Lung (tissue), 12 donors: ENCODE results near the gene OR5AU1. TPM values are rescaled to one million over a fixed set of nuclear protein-coding genes. Genes with fewer than 3 reads are reported as not detected.
"Not testable (repeated sequence)": the region's sequence is repeated elsewhere in the genome, so short reads cannot be mapped to it uniquely, and the experiment has no call there.

Source experiments
- ATAC-seq: fragments of 200-7000 bp; cut with Tn5 transposase; one replicate; pipeline ENCODE4 v1.9.1; 2020; ENCODE audit warnings: moderate number of reproducible peaks; ENCODE audit not compliant: insufficient read depth, low FRiP score
- DNase-seq, 3 donors: peaks; one replicate each; pipeline ENCODE4 v3.0.0-alpha.2; 2013 to 2017
- H3K27ac ChIP-seq, 2 donors: one replicate each; pipeline ENCODE4 v1.5.1; 2013; ENCODE audit warnings: mild to moderate bottlenecking in 2 of 2, moderate library complexity in 2 of 2, control low read depth in 1 of 2, inconsistent platforms in 1 of 2, low read depth in 1 of 2, low read length in 1 of 2
- H3K27me3 ChIP-seq, 3 donors: one replicate each; pipeline ENCODE4 v1.5.1; 2013; ENCODE audit warnings: low read length in 2 of 3; ENCODE audit not compliant: control insufficient read depth in 3 of 3, insufficient read depth in 3 of 3
- H3K36me3 ChIP-seq, 4 donors: one replicate each; pipeline ENCODE4 v1.5.1; 2013; ENCODE audit warnings: low read length in 4 of 4, mild to moderate bottlenecking in 1 of 4, moderate library complexity in 1 of 4; ENCODE audit not compliant: control insufficient read depth in 4 of 4, insufficient read depth in 4 of 4
- H3K4me1 ChIP-seq, 5 donors: one replicate each; pipeline ENCODE4 v1.5.1; 2013; ENCODE audit warnings: low read length in 5 of 5, mild to moderate bottlenecking in 2 of 5, moderate library complexity in 1 of 5; ENCODE audit not compliant: control insufficient read depth in 5 of 5, insufficient read depth in 5 of 5
- H3K4me3 ChIP-seq: one replicate; pipeline ENCODE4 v1.5.1; 2013; ENCODE audit warnings: mild to moderate bottlenecking, control low read depth, moderate library complexity
- H3K9ac ChIP-seq, 2 donors: one replicate each; pipeline ENCODE4 v1.5.1; 2013; ENCODE audit warnings: low read length in 2 of 2, control low read depth in 1 of 2; ENCODE audit not compliant: insufficient read depth in 1 of 2
- H3K9me3 ChIP-seq, 4 donors: one replicate each; pipeline ENCODE4 v1.5.1; 2013; ENCODE audit warnings: low read length in 3 of 4, mild to moderate bottlenecking in 1 of 4, moderate library complexity in 1 of 4; ENCODE audit not compliant: control insufficient read depth in 4 of 4, insufficient read depth in 3 of 4
- WGBS, 2 donors: extraction: QIAGEN DNeasy Blood & Tissue Kit; methylation state at CpG; one replicate each; pipeline ENCODE4 v1.1.7; 2013; 5-methylcytosine and 5-hydroxymethylcytosine counted together
- polyA plus RNA-seq, 2 donors: library from polyadenylated mRNA; stranded (reverse); fragments of 200-250 nt; gene quantifications; one replicate each; pipeline ENCODE4 v1.2.1, GENCODE V29; 2013
- total RNA-seq, 2 donors: library from RNA; depleted of rRNA in 1 of 2; stranded (reverse); fragments of >200 nt in 1 of 2; gene quantifications; one replicate each; pipeline ENCODE4 v1.2.1, GENCODE V29; 2014 to 2021
- TF ChIP-seq, protein P1 (sequence below): IDR thresholded peaks from 2 replicates; pipeline ENCODE4 v1.5.1; 2012; ENCODE audit warnings: mild to moderate bottlenecking; ENCODE audit errors: control extremely low read depth, extremely low read depth
- donor health status: control.
- donor health status: control.
- donor health status: Bipolar disorder and iron deficiency.
- donor health status: healthy.
- donor health status: DM: yes; HTN: yes; CAD: no.

Gene OR5AU1
- total and polyA plus RNA-seq, 4 donors = not detected

DNA sequence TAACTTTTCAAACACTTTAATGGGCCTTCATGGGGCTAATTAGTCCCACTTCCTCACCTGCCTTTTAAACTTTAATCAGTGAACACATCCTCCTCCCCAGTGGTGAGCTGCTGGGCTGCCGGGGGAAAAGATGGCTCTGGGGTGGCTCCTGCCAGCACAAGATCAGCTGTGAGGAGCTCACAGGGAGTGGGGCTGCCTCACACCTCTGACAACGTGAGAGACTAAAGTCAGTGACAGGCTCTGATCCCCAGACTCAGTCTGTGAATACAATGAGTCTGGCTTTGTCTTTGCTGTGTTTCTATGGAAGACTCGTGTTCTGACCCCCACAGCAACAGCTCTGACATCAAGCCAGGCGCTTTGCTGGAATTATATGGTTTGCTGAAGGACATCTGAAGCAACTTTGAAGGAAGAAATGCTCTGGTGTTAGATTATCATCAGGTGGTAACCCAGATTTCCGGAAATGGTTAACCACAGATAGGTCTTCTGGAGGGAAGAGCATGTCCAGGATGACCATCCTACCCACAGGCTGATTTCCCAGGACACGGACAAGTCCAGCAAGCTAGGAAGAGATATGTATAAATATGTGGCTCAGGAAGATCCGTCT is 9.2 kb upstream of the OR5AU1 start:
- 59 to 66% methylated on average over 7 of the region's 7 CpGs for WGBS, 2 donors
- H3K27me3 ChIP-seq, H3K9me3 ChIP-seq, H3K4me3 ChIP-seq, H3K36me3 ChIP-seq, H3K27ac ChIP-seq, ATAC-seq, H3K9ac ChIP-seq: not testable (repeated sequence)
- H3K4me1 ChIP-seq = peaks cover 0 to 18% (median 0%) of the 10 kb centered on the region in 5 donors
- DNase-seq = peak in 2 of 3 donors; percentile 5 to 14

DNA sequence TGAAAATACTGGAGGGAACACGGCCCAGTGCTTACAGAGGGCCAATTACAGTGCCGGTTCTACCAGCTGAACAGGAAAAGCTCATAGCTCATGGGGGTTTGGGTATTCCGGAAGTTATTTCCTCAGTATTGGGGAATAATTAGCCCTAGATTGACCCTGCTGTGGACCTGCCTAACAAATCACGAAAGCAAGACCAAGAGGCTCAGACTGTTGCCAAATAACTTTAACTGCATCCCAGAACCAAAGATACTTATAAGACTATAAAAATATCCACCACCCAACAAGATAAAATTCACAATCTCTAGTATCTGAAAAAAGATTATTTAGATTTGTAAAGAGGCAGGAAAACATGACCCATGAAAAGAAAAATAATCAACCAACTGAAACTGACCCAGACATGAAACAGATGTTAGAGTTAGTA is 8.0 kb upstream of the OR5AU1 start:
- TF ChIP-seq, protein P1, sequence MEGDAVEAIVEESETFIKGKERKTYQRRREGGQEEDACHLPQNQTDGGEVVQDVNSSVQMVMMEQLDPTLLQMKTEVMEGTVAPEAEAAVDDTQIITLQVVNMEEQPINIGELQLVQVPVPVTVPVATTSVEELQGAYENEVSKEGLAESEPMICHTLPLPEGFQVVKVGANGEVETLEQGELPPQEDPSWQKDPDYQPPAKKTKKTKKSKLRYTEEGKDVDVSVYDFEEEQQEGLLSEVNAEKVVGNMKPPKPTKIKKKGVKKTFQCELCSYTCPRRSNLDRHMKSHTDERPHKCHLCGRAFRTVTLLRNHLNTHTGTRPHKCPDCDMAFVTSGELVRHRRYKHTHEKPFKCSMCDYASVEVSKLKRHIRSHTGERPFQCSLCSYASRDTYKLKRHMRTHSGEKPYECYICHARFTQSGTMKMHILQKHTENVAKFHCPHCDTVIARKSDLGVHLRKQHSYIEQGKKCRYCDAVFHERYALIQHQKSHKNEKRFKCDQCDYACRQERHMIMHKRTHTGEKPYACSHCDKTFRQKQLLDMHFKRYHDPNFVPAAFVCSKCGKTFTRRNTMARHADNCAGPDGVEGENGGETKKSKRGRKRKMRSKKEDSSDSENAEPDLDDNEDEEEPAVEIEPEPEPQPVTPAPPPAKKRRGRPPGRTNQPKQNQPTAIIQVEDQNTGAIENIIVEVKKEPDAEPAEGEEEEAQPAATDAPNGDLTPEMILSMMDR = no peak
- Histone ChIP-seq H3K27ac (no peak overlapping the region), H3K36me3 (no peaks in the 10 kb centered on the region), H3K9me3 (peaks cover 0 to 2% (median 0%) of the 10 kb centered on the region in 4 donors), H3K27me3 (no peaks in the 10 kb centered on the region), H3K4me3 (no peak overlapping the region), H3K9ac (no peak overlapping the region), H3K4me1 (peaks cover 0 to 18% (median 0%) of the 10 kb centered on the region in 5 donors)
- WGBS, 2 donors = 51 to 67% methylated on average over 4 of the region's 4 CpGs
- DNase-seq = peak; percentile 50 to 93 (median 81)
- ATAC-seq = no peak

DNA sequence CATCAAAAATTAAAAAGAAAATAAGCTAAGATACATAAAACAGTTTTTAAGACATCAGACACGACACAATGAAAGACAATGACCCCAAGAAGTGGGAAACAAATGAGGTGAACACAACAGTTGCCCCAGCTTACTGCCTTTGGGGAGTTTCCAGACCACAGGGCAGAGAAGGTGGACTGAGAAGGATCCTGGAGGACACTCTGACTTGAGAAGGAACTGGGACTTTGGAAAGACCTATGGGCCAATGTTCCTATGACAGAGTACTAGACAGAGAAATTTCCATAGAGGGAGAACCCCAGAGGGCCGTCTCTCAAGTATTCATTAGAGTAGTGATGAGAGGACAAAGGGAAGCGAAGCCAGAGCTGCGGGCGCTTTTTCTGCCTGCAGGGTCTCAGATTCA is 6.2 kb upstream of the OR5AU1 start:
- no peak overlapping the region for H3K27ac ChIP-seq
- no peak for ATAC-seq
- H3K9ac ChIP-seq = no peak overlapping the region
- H3K4me1 ChIP-seq = peaks cover 0 to 18% (median 0%) of the 10 kb centered on the region in 5 donors
- no peaks in the 10 kb centered on the region for H3K27me3 ChIP-seq
- no peaks in the 10 kb centered on the region for H3K36me3 ChIP-seq
- no peak overlapping the region for H3K4me3 ChIP-seq
- TF ChIP-seq, protein P1 = no peak
- peaks cover 0 to 2% (median 0%) of the 10 kb centered on the region in 4 donors for H3K9me3 ChIP-seq
- 72 to 82% methylated on average over 5 of the region's 5 CpGs for WGBS, 2 donors
- no peak for DNase-seq

DNA sequence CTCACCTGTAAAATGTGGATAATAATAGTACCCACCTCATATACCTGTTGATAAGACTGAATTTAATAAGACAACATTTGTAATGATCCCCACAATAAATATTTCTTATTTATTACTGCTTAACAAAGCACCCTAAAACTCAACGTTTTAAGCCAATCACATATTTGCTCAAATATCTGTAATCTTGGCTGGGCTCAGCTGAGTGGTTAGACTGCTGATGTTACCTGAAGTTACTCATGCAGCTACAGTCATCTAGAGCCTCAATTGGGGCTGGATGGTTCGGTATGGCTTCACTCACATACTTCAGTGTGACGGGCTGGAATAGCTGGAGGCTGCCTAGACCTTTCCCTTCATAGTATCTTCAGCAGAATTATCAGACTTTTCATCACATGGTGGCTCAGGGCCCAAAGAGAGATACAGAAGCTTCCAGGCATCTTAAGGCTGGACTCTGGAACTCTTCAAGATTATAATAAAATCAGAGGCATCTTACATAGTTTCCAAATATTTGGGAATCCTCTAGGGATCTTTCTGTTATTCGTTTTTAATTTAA is 4.3 kb upstream of the OR5AU1 start:
- TF ChIP-seq, protein P1 = no peak
- no peak overlapping the region for H3K4me3 ChIP-seq
- peaks cover 0 to 14% (median 0%) of the 10 kb centered on the region in 5 donors for H3K4me1 ChIP-seq
- DNase-seq (no peak), ATAC-seq (no peak)
- H3K9me3 ChIP-seq = peaks cover 0 to 4% (median 0%) of the 10 kb centered on the region in 4 donors
- peaks cover 0 to 3% (median 0%) of the 10 kb centered on the region in 3 donors for H3K27me3 ChIP-seq
- 77 to 85% methylated on average over 4 of the region's 4 CpGs for WGBS, 2 donors
- H3K36me3 ChIP-seq = no peaks in the 10 kb centered on the region
- no peak overlapping the region for H3K27ac ChIP-seq
- H3K9ac ChIP-seq = no peak overlapping the region

DNA sequence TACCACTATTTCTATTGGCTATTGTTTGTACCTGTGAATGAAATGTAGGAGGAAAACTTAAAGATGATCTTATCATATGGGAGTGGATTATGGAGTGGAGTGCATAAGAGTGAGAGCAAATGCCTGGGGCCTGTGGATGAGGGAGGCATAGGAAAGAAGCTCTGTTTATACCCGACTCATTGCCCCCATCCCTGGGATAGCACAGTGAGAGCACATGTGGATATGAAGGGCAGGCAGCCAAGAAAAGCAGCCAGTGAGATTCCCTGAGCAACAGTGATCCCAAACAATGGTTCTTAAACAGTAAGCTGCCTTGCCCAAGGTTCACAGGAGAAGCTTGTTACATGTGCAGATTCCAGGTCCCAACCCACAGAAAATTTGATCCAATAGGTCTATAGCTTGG is 2.3 kb upstream of the OR5AU1 start:
- not testable (repeated sequence) for H3K9me3 ChIP-seq, H3K4me3 ChIP-seq, H3K9ac ChIP-seq, H3K27ac ChIP-seq, H3K27me3 ChIP-seq, H3K36me3 ChIP-seq, ATAC-seq, H3K4me1 ChIP-seq, DNase-seq
- WGBS, 2 donors = 53 to 62% methylated on average over 1 of the region's 1 CpG
